NCI-H2196 (cell line): ENCODE results near the gene PRND.

Experiments used
- DNase-seq: peaks from one replicate; lab custom pipeline; 2025; ENCODE audit not compliant: unreplicated experiment; lab: John Stamatoyannopoulos, UW

Gene PRND

GRCh38 chr20:4776079-4776630 is 54.4 kb downstream of the PRND start:
- no peak for DNase-seq
